Lower leg skin (tissue), 3 donors: ENCODE results near the gene FOXD2.

ENCODE experiments used
- CTCF ChIP-seq, 3 donors: fragments of 450-650 bp; IDR thresholded peaks; one replicate each; pipeline ENCODE4 v1.5.1; 2016; ENCODE audit warnings: antibody characterized with exemption in 3 of 3, mild to moderate bottlenecking in 3 of 3, moderate library complexity in 2 of 3
- POLR2A ChIP-seq, 2 donors: fragments of 450-650 bp; IDR thresholded peaks; one replicate each; pipeline ENCODE4 v1.6.1; 2016 to 2017; ENCODE audit warnings: antibody characterized with exemption in 2 of 2, mild to moderate bottlenecking in 1 of 2, moderate library complexity in 1 of 2

GRCh38 chr1:47432071-47433036 is 5.5 kb upstream of the FOXD2 start:
- TF ChIP-seq CTCF (IDR thresholded peaks at IDR 0.05): peak in 1 of 3 donors; percentile 78
- TF ChIP-seq POLR2A (IDR thresholded peaks at IDR 0.05): no peak
